Upper lobe of left lung (tissue), 6 donors: ENCODE measurements around the gene PTPN18. TPM values are rescaled to one million over a fixed set of nuclear protein-coding genes. Genes with fewer than 3 reads are reported as not detected.
A peak's percentile ranks its signal among the peaks of the same experiment; 100 is the strongest.

Source experiments
- ATAC-seq, 2 donors: fragments of 200-7000 bp; cut with Tn5 transposase; one replicate each; pipeline ENCODE4 v1.9.1; 2022; ENCODE audit warnings: mild to moderate bottlenecking in 2 of 2, moderate library complexity in 2 of 2; ENCODE audit not compliant: low FRiP score in 2 of 2
- DNase-seq, 2 donors: peaks; one replicate each; pipeline ENCODE4 v3.0.0-alpha.2; 2019 to 2020
- H3K27ac ChIP-seq, 4 donors: fragments of 200-600 bp; sonication (generic); one replicate each; pipeline ENCODE4 v1.5.1; 2016 to 2019
- H3K27me3 ChIP-seq, 4 donors: fragments of 200-600 bp; sonication (generic); one replicate each; pipeline ENCODE4 v1.5.1; 2017 to 2019
- H3K36me3 ChIP-seq, 4 donors: fragments of 200-600 bp; sonication (generic); one replicate each; pipeline ENCODE4 v1.5.1; 2016 to 2019
- H3K4me1 ChIP-seq, 4 donors: fragments of 200-600 bp; sonication (generic); one replicate each; pipeline ENCODE4 v1.5.1; 2018 to 2019
- H3K4me3 ChIP-seq, 4 donors: fragments of 200-600 bp; sonication (generic); one replicate each; pipeline ENCODE4 v1.5.1; 2017 to 2019; ENCODE audit warnings: mild to moderate bottlenecking in 2 of 4, moderate library complexity in 1 of 4
- H3K9me3 ChIP-seq, 4 donors: fragments of 200-600 bp; sonication (generic); one replicate each; pipeline ENCODE4 v1.5.1; 2018 to 2019
- CTCF ChIP-seq, 6 experiments: fragments of 450-650 bp in 4 of 6; fragments of 200-600 bp in 2 of 6; sonication (generic) in 2 of 6; IDR thresholded peaks; one replicate each; pipeline ENCODE4 v1.5.1; 2016 to 2019; ENCODE audit warnings: antibody characterized with exemption in 6 of 6
- EP300 ChIP-seq, 4 donors: sonication (generic); formaldehyde crosslinking; IDR thresholded peaks; one replicate each; pipeline ENCODE4 v1.5.1; 2017; ENCODE audit warnings: antibody characterized with exemption in 4 of 4, control low read depth in 2 of 4
- POLR2A ChIP-seq, 4 donors: fragments of 450-650 bp; IDR thresholded peaks; one replicate each; pipeline ENCODE4 v1.5.1; 2016 to 2017; ENCODE audit warnings: antibody characterized with exemption in 4 of 4, mild to moderate bottlenecking in 2 of 4
- POLR2AphosphoS5 ChIP-seq, 2 donors: sonication (generic); formaldehyde crosslinking; IDR thresholded peaks; one replicate each; pipeline ENCODE4 v1.5.1; 2017; ENCODE audit warnings: antibody characterized with exemption in 2 of 2
- WGBS, 2 donors: methylation state at CpG; one replicate each; pipeline ENCODE4 v1.1.5; 2017 to 2018; 5-methylcytosine and 5-hydroxymethylcytosine counted together
- total RNA-seq, 6 donors: library from RNA; depleted of rRNA in 4 of 6; stranded (reverse); fragments of >200 nt in 4 of 6; gene quantifications; one replicate each; pipeline versions ENCODE4 v1.1.0 to v1.2.1, GENCODE V29; 2016 to 2021
- donor health status: DM: no; HTN: no; CAD: no; lungs with moderate emphysema.
- donor health status: DM: no; HTN: yes; CAD: no; lungs with severe emphysema.

Gene PTPN18
- total RNA-seq, 6 donors from 2014 or later: 59.0 to 156 (median 89.4) TPM

- Histone ChIP-seq H3K27me3 (no peaks in the 10 kb centered on the region), H3K36me3 (no peaks in the 10 kb centered on the region), H3K4me1 (no peaks in the 10 kb centered on the region), H3K4me3 (no peak overlapping the region), H3K27ac (no peak overlapping the region), H3K9me3 (no peaks in the 10 kb centered on the region)
- TF ChIP-seq POLR2A (IDR thresholded peaks at IDR 0.05) (no peak), POLR2AphosphoS5 (IDR thresholded peaks at IDR 0.05) (no peak), EP300 (IDR thresholded peaks at IDR 0.05) (no peak), CTCF (IDR thresholded peaks at IDR 0.05) (no peak)
- DNase-seq (no peak), ATAC-seq (no peak)
These were observed 7.6 kb downstream of the PTPN18 start for GRCh38 chr2:130363479-130363878.

GRCh38 chr2:130365075-130365474 is 9.2 kb downstream of the PTPN18 start:
- Histone ChIP-seq H3K9me3 (no peaks in the 10 kb centered on the region), H3K4me1 (no peaks in the 10 kb centered on the region), H3K27ac (no peak overlapping the region), H3K27me3 (no peaks in the 10 kb centered on the region), H3K36me3 (no peaks in the 10 kb centered on the region), H3K4me3 (no peak overlapping the region)
- 74 to 81% methylated on average over 2 of the region's 2 CpGs for WGBS, 2 donors
- TF ChIP-seq POLR2A (IDR thresholded peaks at IDR 0.05) (no peak), EP300 (IDR thresholded peaks at IDR 0.05) (no peak), CTCF (IDR thresholded peaks at IDR 0.05) (no peak), POLR2AphosphoS5 (IDR thresholded peaks at IDR 0.05) (no peak)
- no peak for DNase-seq
- ATAC-seq: no peak

GRCh38 chr2:130365963-130366362 is 10.1 kb downstream of the PTPN18 start:
- H3K27ac ChIP-seq: no peak overlapping the region
- peaks cover 3 to 4% (median 4%) of the 10 kb centered on the region in 4 donors for H3K4me1 ChIP-seq
- no peaks in the 10 kb centered on the region for H3K27me3 ChIP-seq
- TF ChIP-seq POLR2A (IDR thresholded peaks at IDR 0.05) (no peak), EP300 (IDR thresholded peaks at IDR 0.05) (no peak), POLR2AphosphoS5 (IDR thresholded peaks at IDR 0.05) (no peak)
- DNase-seq: no peak
- 84 to 93% methylated on average over 2 of the region's 2 CpGs for WGBS, 2 donors
- no peaks in the 10 kb centered on the region for H3K36me3 ChIP-seq
- ATAC-seq: no peak
- H3K9me3 ChIP-seq: no peaks in the 10 kb centered on the region
- no peak overlapping the region for H3K4me3 ChIP-seq

GRCh38 chr2:130366720-130367119 is 10.9 kb downstream of the PTPN18 start:
- no peak for ATAC-seq
- peaks cover 10 to 12% (median 11%) of the 10 kb centered on the region in 4 donors for H3K4me1 ChIP-seq
- H3K27me3 ChIP-seq: no peaks in the 10 kb centered on the region
- 44 to 55% methylated on average over 1 of the region's 1 CpG for WGBS, 2 donors
- H3K36me3 ChIP-seq: no peaks in the 10 kb centered on the region
- no peak overlapping the region for H3K27ac ChIP-seq
- H3K4me3 ChIP-seq: no peak overlapping the region
- TF ChIP-seq POLR2A (IDR thresholded peaks at IDR 0.05) (no peak), POLR2AphosphoS5 (IDR thresholded peaks at IDR 0.05) (no peak), EP300 (IDR thresholded peaks at IDR 0.05) (no peak), CTCF (IDR thresholded peaks at IDR 0.05) (no peak)
- peak in 1 of 2 donors; percentile 46 for DNase-seq
- no peaks in the 10 kb centered on the region for H3K9me3 ChIP-seq

GRCh38 chr2:130368786-130369185 is 12.9 kb downstream of the PTPN18 start:
- no peaks in the 10 kb centered on the region for H3K36me3 ChIP-seq
- TF ChIP-seq POLR2A (IDR thresholded peaks at IDR 0.05): no peak
- no peak for TF ChIP-seq POLR2AphosphoS5 (IDR thresholded peaks at IDR 0.05)
- no peak for TF ChIP-seq EP300 (IDR thresholded peaks at IDR 0.05)
- no peak for TF ChIP-seq CTCF (IDR thresholded peaks at IDR 0.05)
- WGBS, 2 donors: 95% methylated on average over 4 to 5 of the region's 5 CpGs

More at GRCh38 chr2:130368786-130369185, 12.9 kb downstream of the PTPN18 start:
- H3K4me1 ChIP-seq: peaks cover 15 to 27% (median 21%) of the 10 kb centered on the region in 4 donors
- no peaks in the 10 kb centered on the region for H3K9me3 ChIP-seq
- no peaks in the 10 kb centered on the region for H3K27me3 ChIP-seq
- ATAC-seq (no peak), DNase-seq (no peak)
- H3K27ac ChIP-seq: no peak overlapping the region
- H3K4me3 ChIP-seq: no peak overlapping the region
